GM19455 (cell line): ENCODE data around the gene CDKN2B.
A peak's percentile ranks its signal among the peaks of the same experiment; 100 is the strongest.
"Not testable (repeated sequence)": the region's sequence is repeated elsewhere in the genome, so short reads cannot be mapped to it uniquely, and the experiment has no call there.

Experiments
- ATAC-seq: cut with Tn5 transposase; IDR thresholded peaks from one replicate; pipeline ENCODE4 v1.9.1; 2021; ENCODE audit not compliant: unreplicated experiment

Gene CDKN2B

GRCh38 chr9:21969951-21970799 is 38.9 kb downstream of the CDKN2B start:
- no peak for ATAC-seq

GRCh38 chr9:21969011-21969940 is 39.8 kb downstream of the CDKN2B start:
- ATAC-seq: no peak

GRCh38 chr9:21968331-21969010 is 40.6 kb downstream of the CDKN2B start:
- no peak for ATAC-seq

- ATAC-seq: no peak
These were observed 41.4 kb downstream of the CDKN2B start for GRCh38 chr9:21967702-21968101.

- ATAC-seq: no peak
These were observed 41.9 kb downstream of the CDKN2B start for GRCh38 chr9:21967169-21967568.

GRCh38 chr9:21966140-21966851 is 42.8 kb downstream of the CDKN2B start:
- no peak for ATAC-seq

- ATAC-seq: peak; percentile 76
These were observed 43.6 kb downstream of the CDKN2B start for GRCh38 chr9:21965401-21965951.

- ATAC-seq: peak; percentile 64
These were observed 44.1 kb downstream of the CDKN2B start for GRCh38 chr9:21964925-21965385.

GRCh38 chr9:21961569-21961968 is 47.5 kb downstream of the CDKN2B start:
- no peak for ATAC-seq

- ATAC-seq: not testable (repeated sequence)
These were observed 49.8 kb downstream of the CDKN2B start for GRCh38 chr9:21959268-21959667.

GRCh38 chr9:21958833-21959232 is 50.3 kb downstream of the CDKN2B start:
- ATAC-seq: no peak
